C4-2B (cell line): ENCODE measurements around the gene SNTG2.

Source experiments
- CTCF ChIP-seq: fragments of 450-650 bp; conservative IDR thresholded peaks from 2 replicates; pipeline ENCODE4 v1.5.1; 2017; ENCODE audit warnings: mild to moderate bottlenecking
- ZFX ChIP-seq: fragments of 450-650 bp; IDR thresholded peaks from 2 replicates; pipeline ENCODE4 v1.6.1; 2017

- TF ChIP-seq CTCF = no peak
- TF ChIP-seq ZFX = no peak
Measured at GRCh38 chr2:1278861-1279260, 328.2 kb downstream of the SNTG2 start.
